Naive B cell (primary cell): Measurements from ENCODE around the gene RPTOR. TPM values are rescaled to one million over a fixed set of nuclear protein-coding genes. Genes with fewer than 3 reads are reported as not detected.

Source experiments
- ATAC-seq, 2 donors: fragments of 150-1000 bp; cut with Tn5 transposase; 2 replicates each; pipeline ENCODE4 v1.10.0; 2021; ENCODE audit warnings: low read depth in 2 of 2, mild to moderate bottlenecking in 2 of 2, moderate library complexity in 2 of 2
- DNase-seq: peaks from one replicate; pipeline ENCODE4 v3.0.0; 2022
- H3K27ac Mint-ChIP-seq, 6 donors: one replicate each; pipeline ENCODE4 v1.8.0; 2020 to 2022; ENCODE audit warnings: mild to moderate bottlenecking in 6 of 6, mixed read lengths in 6 of 6, moderate library complexity in 5 of 6, inconsistent platforms in 2 of 6
- H3K27me3 Mint-ChIP-seq, 3 donors: one replicate each; pipeline ENCODE4 v1.8.0; 2021 to 2022; ENCODE audit warnings: mixed read lengths in 3 of 3, mild to moderate bottlenecking in 1 of 3
- H3K36me3 Mint-ChIP-seq, 2 donors: one replicate each; pipeline ENCODE4 v1.8.0; 2020 to 2022; ENCODE audit warnings: mixed read lengths in 2 of 2, inconsistent platforms in 1 of 2, mild to moderate bottlenecking in 1 of 2
- H3K4me1 Mint-ChIP-seq, 3 donors: one replicate each; pipeline ENCODE4 v1.8.0; 2020 to 2022; ENCODE audit warnings: mixed read lengths in 3 of 3, inconsistent platforms in 1 of 3, mild to moderate bottlenecking in 1 of 3, moderate library complexity in 1 of 3
- H3K4me3 Mint-ChIP-seq, 8 donors: one replicate each; pipeline ENCODE4 v1.8.0; 2020 to 2022; ENCODE audit warnings: mild to moderate bottlenecking in 8 of 8, mixed read lengths in 8 of 8, moderate library complexity in 8 of 8, inconsistent platforms in 2 of 8
- H3K9me3 Mint-ChIP-seq, 7 donors: one replicate each; pipeline ENCODE4 v1.8.0; 2020 to 2022; ENCODE audit warnings: mixed read lengths in 7 of 7, mild to moderate bottlenecking in 5 of 7, inconsistent platforms in 2 of 7, moderate library complexity in 1 of 7
- polyA plus RNA-seq, 6 donors: library from polyadenylated mRNA; unstranded; fragments of 300-500 nt; fragmentation: Illumina TruSeq; gene quantifications; one replicate each; pipeline ENCODE4 v1.2.3, GENCODE V29; 2021; ENCODE audit warnings: low read depth in 6 of 6

Gene RPTOR
- polyA plus RNA-seq, 6 donors from 2014 or later: 5.5 to 13.9 (median 9.0) TPM

- Mint-ChIP-seq H3K27ac (peak overlapping the region in 3 of 6 donors; percentile 4 to 96 (median 90)), H3K4me1 (peaks cover 10 to 11% (median 11%) of the 10 kb centered on the region in 3 donors), H3K36me3 (no peaks in the 10 kb centered on the region), H3K27me3 (peaks cover 0 to 19% (median 15%) of the 10 kb centered on the region in 3 donors), H3K9me3 (no peaks in the 10 kb centered on the region), H3K4me3 (peak overlapping the region in 7 of 8 donors; percentile 10 to 82 (median 69))
- ATAC-seq: peak in 1 of 2 donors; percentile 44
- no peak for DNase-seq
Observed at GRCh38 chr17:80980397-80981061, 435.9 kb downstream of the RPTOR start.

- Mint-ChIP-seq H3K27ac (peak overlapping the region in 1 of 6 donors; percentile 4), H3K36me3 (no peaks in the 10 kb centered on the region), H3K4me1 (peaks cover 10 to 17% (median 16%) of the 10 kb centered on the region in 3 donors), H3K9me3 (no peaks in the 10 kb centered on the region), H3K27me3 (peaks cover 0 to 19% (median 15%) of the 10 kb centered on the region in 3 donors), H3K4me3 (peak overlapping the region in 7 of 8 donors; percentile 53 to 82 (median 69))
- DNase-seq: peak; percentile 51
- ATAC-seq: peak; percentile 78 to 82
Observed at GRCh38 chr17:80981062-80981902, 436.6 kb downstream of the RPTOR start.

GRCh38 chr17:80981929-80982425 is 437.3 kb downstream of the RPTOR start:
- Mint-ChIP-seq H3K36me3 (no peaks in the 10 kb centered on the region), H3K4me3 (peak overlapping the region in 2 of 8 donors; percentile 32 to 77), H3K27me3 (peaks cover 0 to 19% (median 15%) of the 10 kb centered on the region in 3 donors), H3K9me3 (no peaks in the 10 kb centered on the region), H3K4me1 (peaks cover 14 to 22% (median 22%) of the 10 kb centered on the region in 3 donors), H3K27ac (no peak overlapping the region)
- DNase-seq (no peak), ATAC-seq (no peak)

GRCh38 chr17:80982426-80982974 is 437.9 kb downstream of the RPTOR start:
- ATAC-seq: no peak
- Mint-ChIP-seq H3K36me3 (no peaks in the 10 kb centered on the region), H3K4me1 (peaks cover 19 to 27% (median 27%) of the 10 kb centered on the region in 3 donors), H3K4me3 (no peak overlapping the region), H3K27me3 (peaks cover 0 to 19% (median 15%) of the 10 kb centered on the region in 3 donors), H3K9me3 (no peaks in the 10 kb centered on the region), H3K27ac (no peak overlapping the region)
- DNase-seq: no peak

- peak overlapping the region in 1 of 8 donors; percentile 32 for H3K4me3 Mint-ChIP-seq
- H3K4me1 Mint-ChIP-seq: peaks cover 22 to 36% (median 32%) of the 10 kb centered on the region in 3 donors
- H3K27ac Mint-ChIP-seq: no peak overlapping the region
- DNase-seq: no peak
- H3K36me3 Mint-ChIP-seq: no peaks in the 10 kb centered on the region
- H3K27me3 Mint-ChIP-seq: peaks cover 0 to 19% (median 15%) of the 10 kb centered on the region in 3 donors
- no peak for ATAC-seq
- no peaks in the 10 kb centered on the region for H3K9me3 Mint-ChIP-seq
Observed at GRCh38 chr17:80983545-80983944, 438.9 kb downstream of the RPTOR start.

GRCh38 chr17:80984749-80985148 is 440.1 kb downstream of the RPTOR start:
- no peak overlapping the region for H3K27ac Mint-ChIP-seq
- no peaks in the 10 kb centered on the region for H3K36me3 Mint-ChIP-seq
- H3K9me3 Mint-ChIP-seq: no peaks in the 10 kb centered on the region
- H3K27me3 Mint-ChIP-seq: peaks cover 0 to 18% (median 14%) of the 10 kb centered on the region in 3 donors
- no peak for ATAC-seq
- peak overlapping the region in 1 of 8 donors; percentile 33 for H3K4me3 Mint-ChIP-seq
- no peak for DNase-seq
- peaks cover 22 to 42% (median 37%) of the 10 kb centered on the region in 3 donors for H3K4me1 Mint-ChIP-seq

- Mint-ChIP-seq H3K4me1 (peaks cover 16 to 45% (median 38%) of the 10 kb centered on the region in 3 donors), H3K36me3 (no peaks in the 10 kb centered on the region), H3K9me3 (no peaks in the 10 kb centered on the region), H3K27me3 (peaks cover 0 to 5% (median 1%) of the 10 kb centered on the region in 3 donors), H3K4me3 (peak overlapping the region in 1 of 8 donors; percentile 29), H3K27ac (peak overlapping the region in 2 of 6 donors; percentile 32 to 47)
- DNase-seq (no peak), ATAC-seq (no peak)
Observed at GRCh38 chr17:80986046-80986445, 441.4 kb downstream of the RPTOR start.

GRCh38 chr17:80986816-80987475 is 442.3 kb downstream of the RPTOR start:
- Mint-ChIP-seq H3K9me3 (no peaks in the 10 kb centered on the region), H3K27ac (peak overlapping the region in 5 of 6 donors; percentile 72 to 96 (median 88)), H3K4me3 (peak overlapping the region in 7 of 8 donors; percentile 62 to 85 (median 70)), H3K36me3 (no peaks in the 10 kb centered on the region), H3K27me3 (peaks cover 0 to under 1% (median 0%) of the 10 kb centered on the region in 3 donors), H3K4me1 (peaks cover 16 to 46% (median 40%) of the 10 kb centered on the region in 3 donors)
- peak; percentile 14 for DNase-seq
- ATAC-seq: peak; percentile 17 to 21

- no peak for DNase-seq
- H3K27me3 Mint-ChIP-seq: no peaks in the 10 kb centered on the region
- no peaks in the 10 kb centered on the region for H3K9me3 Mint-ChIP-seq
- H3K27ac Mint-ChIP-seq: peak overlapping the region in 3 of 6 donors; percentile 47 to 88 (median 57)
- H3K36me3 Mint-ChIP-seq: no peaks in the 10 kb centered on the region
- H3K4me1 Mint-ChIP-seq: peaks cover 18 to 50% (median 44%) of the 10 kb centered on the region in 3 donors
- ATAC-seq: no peak
- H3K4me3 Mint-ChIP-seq: peak overlapping the region in 4 of 8 donors; percentile 66 to 85 (median 77)
Observed at GRCh38 chr17:80987941-80988461, 443.4 kb downstream of the RPTOR start.

- H3K4me1 Mint-ChIP-seq: peaks cover 20 to 57% (median 51%) of the 10 kb centered on the region in 3 donors
- peak overlapping the region in 7 of 8 donors; percentile 29 to 86 (median 83) for H3K4me3 Mint-ChIP-seq
- DNase-seq (no peak), ATAC-seq (no peak)
- H3K27me3 Mint-ChIP-seq: no peaks in the 10 kb centered on the region
- no peaks in the 10 kb centered on the region for H3K36me3 Mint-ChIP-seq
- peak overlapping the region in 1 of 6 donors; percentile 57 for H3K27ac Mint-ChIP-seq
- H3K9me3 Mint-ChIP-seq: no peaks in the 10 kb centered on the region
Observed at GRCh38 chr17:80989586-80989913, 444.9 kb downstream of the RPTOR start.

GRCh38 chr17:80990921-80991644 is 446.4 kb downstream of the RPTOR start:
- no peak for ATAC-seq
- Mint-ChIP-seq H3K4me1 (peaks cover 20 to 58% (median 46%) of the 10 kb centered on the region in 3 donors), H3K9me3 (no peaks in the 10 kb centered on the region), H3K27ac (peak overlapping the region; percentile 5 to 98 (median 89)), H3K27me3 (no peaks in the 10 kb centered on the region), H3K36me3 (no peaks in the 10 kb centered on the region), H3K4me3 (peak overlapping the region; percentile 71 to 92 (median 85))
- no peak for DNase-seq

GRCh38 chr17:80991645-80992076 is 447.0 kb downstream of the RPTOR start, which contains the start of gene CHMP6:
CHMP6 (plus strand) TSS chr17:80991841; CDS start chr17:80991919, 78 bp downstream.
- H3K27ac Mint-ChIP-seq: peak within 1 kb of the TSS; percentile 5 to 98 (median 89)
- peak; percentile 58 to 64 for ATAC-seq
- peak; percentile 77 for DNase-seq
- H3K36me3 Mint-ChIP-seq: no peaks in the 10 kb centered on the region
- peaks cover 19 to 53% (median 43%) of the 10 kb centered on the region in 3 donors for H3K4me1 Mint-ChIP-seq
- H3K9me3 Mint-ChIP-seq: no peaks in the 10 kb centered on the region
- H3K27me3 Mint-ChIP-seq: no peaks in the 10 kb centered on the region
- peak within 1 kb of the TSS; percentile 72 to 92 (median 88) for H3K4me3 Mint-ChIP-seq
